Esophagus muscularis mucosa (tissue), 4 donors: ENCODE measurements around the gene CACNA2D3. TPM values are rescaled to one million over a fixed set of nuclear protein-coding genes. Genes with fewer than 3 reads are reported as not detected.

Experiments used
- DNase-seq: peaks from one replicate; pipeline ENCODE4 v3.0.0-alpha.2; 2017; ENCODE audit errors: extremely low spot score
- H3K27ac ChIP-seq, 4 donors: fragments of 200-600 bp; sonication (generic); replicated peaks in 1 of 4; 1 replicate in 3 of 4; 2 replicates in 1 of 4; pipeline ENCODE4 v1.5.1; 2016 to 2019; ENCODE audit warnings: mild to moderate bottlenecking in 1 of 4
- H3K27me3 ChIP-seq, 4 donors: fragments of 200-600 bp; sonication (generic); one replicate each; pipeline versions ENCODE4 v1.5.1 to v1.6.0; 2016 to 2019
- H3K36me3 ChIP-seq, 4 donors: fragments of 200-600 bp; sonication (generic); one replicate each; pipeline ENCODE4 v1.5.1; 2016 to 2019
- H3K4me1 ChIP-seq, 4 donors: fragments of 200-600 bp; sonication (generic); one replicate each; pipeline ENCODE4 v1.5.1; 2016 to 2019
- H3K4me3 ChIP-seq, 4 donors: fragments of 200-600 bp; sonication (generic); 1 replicate in 2 of 4; 2 replicates in 2 of 4; pipeline ENCODE4 v1.5.1; 2016 to 2019; ENCODE audit warnings: mild to moderate bottlenecking in 4 of 4, moderate library complexity in 1 of 4
- H3K9me3 ChIP-seq, 4 donors: fragments of 200-600 bp; sonication (generic); 1 replicate in 3 of 4; 2 replicates in 1 of 4; pipeline ENCODE4 v1.5.1; 2016 to 2019
- EP300 ChIP-seq: sonication (generic); formaldehyde crosslinking; IDR thresholded peaks from one replicate; pipeline ENCODE4 v1.6.1; 2017; ENCODE audit warnings: antibody characterized with exemption
- POLR2A ChIP-seq: fragments of 450-650 bp; IDR thresholded peaks from one replicate; pipeline ENCODE4 v1.6.1; 2017; ENCODE audit warnings: antibody characterized with exemption, moderate library complexity, mild to moderate bottlenecking, low read depth
- POLR2AphosphoS5 ChIP-seq, 2 donors: sonication (generic); formaldehyde crosslinking; IDR thresholded peaks; one replicate each; pipeline ENCODE4 v1.6.1; 2017; ENCODE audit warnings: antibody characterized with exemption in 2 of 2
- WGBS: methylation state at CpG from one replicate; pipeline ENCODE4 v1.1.5; 2018; 5-methylcytosine and 5-hydroxymethylcytosine counted together
- intact Hi-C: fragments of 100-400 bp; cut with DNase I; formaldehyde crosslinking; loops from one replicate; pipeline ENCODE4 v1.15.1; 2023
- total RNA-seq, 4 donors: library from RNA; depleted of rRNA; stranded (reverse); fragments of >200 nt; gene quantifications; one replicate each; pipeline versions ENCODE4 v1.1.0 to v1.2.1, GENCODE V29; 2016
- TF ChIP-seq, protein P1 (sequence below), 3 experiments: fragments of 200-600 bp in 2 of 3; fragments of 450-650 bp in 1 of 3; sonication (generic) in 2 of 3; IDR thresholded peaks; one replicate each; pipeline ENCODE4 v1.5.1; 2017 to 2019; ENCODE audit warnings: antibody characterized with exemption in 3 of 3, mild to moderate bottlenecking in 2 of 3, moderate library complexity in 1 of 3

CACNA2D3 gene
- total RNA-seq, 4 donors from 2014 or later, result 2.5 to 6.3 (median 3.9) TPM

DNA sequence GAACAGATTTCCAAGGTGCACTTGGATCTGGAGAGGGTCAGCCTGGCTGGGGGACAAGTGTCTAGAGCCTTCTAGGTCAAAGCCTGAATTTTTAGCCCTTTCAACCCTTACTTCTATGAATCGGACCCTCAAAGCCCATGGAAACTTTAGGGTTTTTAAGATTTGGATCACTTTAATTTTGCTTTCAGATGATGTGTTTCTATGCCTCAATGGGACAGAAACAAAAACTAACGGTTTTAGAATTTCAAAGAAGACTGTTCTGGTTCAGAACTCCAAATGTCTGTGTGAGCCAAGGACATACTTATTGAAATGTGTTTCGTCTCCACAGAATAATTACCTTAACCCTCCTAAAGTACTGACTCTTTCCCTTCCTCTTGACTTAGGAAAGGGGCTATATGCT lies 538.8 kb downstream of the CACNA2D3 start:
- WGBS, result 49% methylated on average over 3 of the region's 3 CpGs
- no peaks in the 10 kb centered on the region for H3K9me3 ChIP-seq
- H3K27ac ChIP-seq, result peak overlapping the region; percentile 67 to 79 (median 70)
- intact Hi-C loops, result no loop called here
- TF ChIP-seq, protein P1, sequence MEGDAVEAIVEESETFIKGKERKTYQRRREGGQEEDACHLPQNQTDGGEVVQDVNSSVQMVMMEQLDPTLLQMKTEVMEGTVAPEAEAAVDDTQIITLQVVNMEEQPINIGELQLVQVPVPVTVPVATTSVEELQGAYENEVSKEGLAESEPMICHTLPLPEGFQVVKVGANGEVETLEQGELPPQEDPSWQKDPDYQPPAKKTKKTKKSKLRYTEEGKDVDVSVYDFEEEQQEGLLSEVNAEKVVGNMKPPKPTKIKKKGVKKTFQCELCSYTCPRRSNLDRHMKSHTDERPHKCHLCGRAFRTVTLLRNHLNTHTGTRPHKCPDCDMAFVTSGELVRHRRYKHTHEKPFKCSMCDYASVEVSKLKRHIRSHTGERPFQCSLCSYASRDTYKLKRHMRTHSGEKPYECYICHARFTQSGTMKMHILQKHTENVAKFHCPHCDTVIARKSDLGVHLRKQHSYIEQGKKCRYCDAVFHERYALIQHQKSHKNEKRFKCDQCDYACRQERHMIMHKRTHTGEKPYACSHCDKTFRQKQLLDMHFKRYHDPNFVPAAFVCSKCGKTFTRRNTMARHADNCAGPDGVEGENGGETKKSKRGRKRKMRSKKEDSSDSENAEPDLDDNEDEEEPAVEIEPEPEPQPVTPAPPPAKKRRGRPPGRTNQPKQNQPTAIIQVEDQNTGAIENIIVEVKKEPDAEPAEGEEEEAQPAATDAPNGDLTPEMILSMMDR (IDR thresholded peaks at IDR 0.05), result no peak
- TF ChIP-seq EP300 (no peak), POLR2AphosphoS5 (IDR thresholded peaks at IDR 0.05) (no peak)
- H3K4me1 ChIP-seq, result peaks cover 0 to 22% (median 20%) of the 10 kb centered on the region in 4 donors
- DNase-seq, result no peak
- no peaks in the 10 kb centered on the region for H3K36me3 ChIP-seq
- no peaks in the 10 kb centered on the region for H3K27me3 ChIP-seq
- H3K4me3 ChIP-seq, result peak overlapping the region in 2 of 4 donors; percentile 5 to 26

DNA sequence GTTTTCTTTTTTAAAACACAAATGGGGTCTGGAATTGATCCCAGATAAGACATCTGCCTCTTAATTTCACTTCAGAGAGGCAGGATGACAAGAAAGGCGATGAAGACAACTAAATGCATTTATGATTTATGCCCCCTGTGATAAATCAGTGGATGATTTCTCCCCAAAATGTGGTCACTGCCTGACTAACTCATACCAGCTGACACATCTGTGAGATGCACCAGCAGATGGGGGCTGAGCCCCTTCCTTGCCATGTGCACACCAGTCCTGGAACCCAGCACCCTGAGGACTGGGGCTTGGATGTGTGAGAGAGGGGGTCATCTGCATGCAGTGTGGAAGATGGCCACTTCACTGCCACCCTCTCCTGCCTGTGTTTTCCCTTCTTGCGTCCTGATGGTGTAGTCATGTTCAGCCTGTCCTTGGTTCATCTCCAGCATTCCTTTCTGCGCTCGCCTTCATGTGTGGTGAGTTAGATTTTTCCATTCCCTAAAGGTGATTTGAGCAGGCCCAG lies 541.2 kb downstream of the CACNA2D3 start:
- TF ChIP-seq EP300 (no peak), POLR2AphosphoS5 (IDR thresholded peaks at IDR 0.05) (peak; percentile 8 to 47)
- no peaks in the 10 kb centered on the region for H3K9me3 ChIP-seq
- no peak overlapping the region for H3K27ac ChIP-seq
- H3K4me1 ChIP-seq, result peaks cover 0 to 22% (median 20%) of the 10 kb centered on the region in 4 donors
- H3K27me3 ChIP-seq, result no peaks in the 10 kb centered on the region
- WGBS, result 64% methylated on average over 4 of the region's 4 CpGs
- no peaks in the 10 kb centered on the region for H3K36me3 ChIP-seq
- DNase-seq, result no peak
- H3K4me3 ChIP-seq, result no peak overlapping the region
- intact Hi-C loops, result no loop called here

DNA sequence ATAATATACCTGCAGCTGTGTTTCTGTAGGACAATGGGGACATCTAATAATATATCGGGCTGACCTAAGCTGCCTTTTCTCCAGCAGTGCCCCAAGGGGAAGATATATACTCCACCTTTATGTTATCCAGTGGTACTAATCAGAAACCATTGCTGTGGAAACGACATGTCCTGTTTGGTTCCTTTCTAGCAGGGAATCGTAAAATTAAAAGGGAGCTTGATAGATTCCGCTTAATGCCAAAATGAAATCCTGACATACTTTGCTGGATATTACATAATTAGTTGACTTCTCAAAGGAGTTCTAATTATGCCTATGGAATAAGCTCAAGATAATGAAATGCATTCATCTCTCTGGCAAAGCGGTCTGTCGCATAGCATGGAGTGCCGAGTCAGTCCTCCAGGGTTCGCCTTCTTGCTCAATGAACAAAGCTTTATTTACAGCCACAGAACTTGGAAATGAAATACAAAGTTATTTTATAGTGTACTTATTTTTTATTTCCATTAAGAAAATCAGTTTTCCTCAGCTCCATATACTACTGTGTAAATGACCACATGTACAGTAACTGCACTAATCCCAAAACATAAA lies 542.8 kb downstream of the CACNA2D3 start:
- intact Hi-C loops, result no loop called here
- no peak overlapping the region for H3K4me3 ChIP-seq
- WGBS, result 93% methylated on average over 8 of the region's 8 CpGs
- no peaks in the 10 kb centered on the region for H3K27me3 ChIP-seq
- no peak overlapping the region for H3K27ac ChIP-seq
- no peaks in the 10 kb centered on the region for H3K9me3 ChIP-seq
- no peak for DNase-seq
- TF ChIP-seq POLR2A, result no peak
- no peak for TF ChIP-seq POLR2AphosphoS5 (IDR thresholded peaks at IDR 0.05)
- no peak for TF ChIP-seq EP300
- TF ChIP-seq, protein P1 (IDR thresholded peaks at IDR 0.05), result no peak
- no peaks in the 10 kb centered on the region for H3K36me3 ChIP-seq
- H3K4me1 ChIP-seq, result peaks cover 0 to 21% (median 19%) of the 10 kb centered on the region in 4 donors

DNA sequence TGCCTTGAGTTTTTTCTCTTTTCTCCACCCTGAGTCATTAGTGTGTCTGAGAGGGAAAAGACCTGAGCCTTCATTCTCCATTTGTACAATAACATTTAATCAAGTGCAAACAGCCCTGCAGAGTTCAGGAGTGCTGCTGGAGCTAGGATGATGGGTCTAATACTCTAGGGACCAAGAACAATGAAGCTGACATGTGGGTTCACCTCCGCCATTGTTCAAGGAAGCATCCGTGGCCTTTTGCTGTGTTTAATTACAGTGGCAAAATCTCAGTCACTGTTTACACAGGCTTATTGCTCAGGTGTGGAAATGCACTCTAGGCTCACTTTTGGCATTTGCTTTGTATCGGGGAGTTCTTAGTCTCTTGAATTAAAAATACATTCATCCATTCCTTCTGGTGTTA lies 545.9 kb downstream of the CACNA2D3 start:
- peaks cover 0 to 16% (median 12%) of the 10 kb centered on the region in 4 donors for H3K4me1 ChIP-seq
- H3K27ac ChIP-seq, result no peak overlapping the region
- no peak overlapping the region for H3K4me3 ChIP-seq
- no peaks in the 10 kb centered on the region for H3K27me3 ChIP-seq
- no peaks in the 10 kb centered on the region for H3K9me3 ChIP-seq
- intact Hi-C loops, result no loop called here
- 77% methylated on average over 3 of the region's 3 CpGs for WGBS
- TF ChIP-seq POLR2A (no peak), EP300 (no peak), POLR2AphosphoS5 (IDR thresholded peaks at IDR 0.05) (no peak)
- TF ChIP-seq, protein P1 (IDR thresholded peaks at IDR 0.05), result no peak
- no peak for DNase-seq
- H3K36me3 ChIP-seq, result no peaks in the 10 kb centered on the region

DNA sequence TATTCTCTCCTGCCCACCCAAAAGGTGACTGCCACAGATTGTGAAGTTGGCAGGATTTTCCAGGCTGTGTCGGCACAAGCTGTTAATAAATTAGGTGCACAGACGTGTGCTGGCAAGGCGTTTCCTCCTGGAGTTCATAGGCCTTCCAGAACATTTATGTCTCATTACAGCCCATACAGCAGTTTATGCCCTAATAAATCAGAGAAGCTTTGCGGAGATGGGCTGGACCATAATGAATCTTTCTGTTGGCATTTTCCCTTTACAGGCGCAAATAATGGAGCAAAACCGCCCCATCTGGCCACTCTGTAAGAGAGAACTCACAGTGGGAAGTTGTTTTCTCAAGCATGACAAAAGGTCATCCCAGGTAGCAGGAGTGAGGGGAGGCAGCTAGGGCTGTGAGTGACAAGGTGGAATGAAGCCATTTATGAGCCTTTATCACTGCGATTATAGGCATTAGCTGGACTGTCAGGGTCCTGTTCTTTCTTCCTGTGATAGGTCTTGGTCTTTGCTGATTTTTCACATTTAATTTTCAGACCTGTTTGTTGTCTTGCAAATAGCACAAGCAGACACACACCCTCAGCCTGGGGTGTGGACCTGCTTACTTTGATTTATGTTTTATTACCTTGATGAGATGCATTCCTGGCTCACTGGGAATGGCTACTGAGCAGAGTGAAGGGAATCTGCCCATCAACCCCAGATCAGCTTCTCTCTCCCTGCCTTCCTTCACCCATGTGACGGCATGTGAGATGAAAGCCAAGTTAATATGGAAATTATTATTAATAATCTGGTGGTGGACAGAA lies 548.0 kb downstream of the CACNA2D3 start:
- TF ChIP-seq, protein P1 (IDR thresholded peaks at IDR 0.05), result no peak
- TF ChIP-seq POLR2A (no peak), POLR2AphosphoS5 (IDR thresholded peaks at IDR 0.05) (no peak), EP300 (no peak)
- H3K27ac ChIP-seq, result no peak overlapping the region
- no peaks in the 10 kb centered on the region for H3K27me3 ChIP-seq
- intact Hi-C loops, result no loop called here
- no peaks in the 10 kb centered on the region for H3K36me3 ChIP-seq
- H3K9me3 ChIP-seq, result no peaks in the 10 kb centered on the region
- H3K4me3 ChIP-seq, result no peak overlapping the region
- peaks cover 0 to 8% (median 4%) of the 10 kb centered on the region in 4 donors for H3K4me1 ChIP-seq
- 67% methylated on average over 8 of the region's 8 CpGs for WGBS
- DNase-seq, result no peak
